ENCODE measurements around the gene WASHC4.

The WASHC4 gene

GRCh38 chr12:105077435-105077834, 30.1 kb upstream of the WASHC4 start:
- no peaks in the 10 kb centered on the region for H3K9me3 ChIP-seq
- H3K27ac ChIP-seq: peak overlapping the region; percentile 16 to 20
- no peak overlapping the region for H3K4me3 ChIP-seq
- H3K4me1 ChIP-seq: peaks cover 0 to 25% (median 6%) of the 10 kb centered on the region in 4 donors
- H3K27me3 ChIP-seq: no peaks in the 10 kb centered on the region
- peaks cover 0 to 13% (median 0%) of the 10 kb centered on the region in 3 donors for H3K36me3 ChIP-seq
- TF ChIP-seq, protein P1, sequence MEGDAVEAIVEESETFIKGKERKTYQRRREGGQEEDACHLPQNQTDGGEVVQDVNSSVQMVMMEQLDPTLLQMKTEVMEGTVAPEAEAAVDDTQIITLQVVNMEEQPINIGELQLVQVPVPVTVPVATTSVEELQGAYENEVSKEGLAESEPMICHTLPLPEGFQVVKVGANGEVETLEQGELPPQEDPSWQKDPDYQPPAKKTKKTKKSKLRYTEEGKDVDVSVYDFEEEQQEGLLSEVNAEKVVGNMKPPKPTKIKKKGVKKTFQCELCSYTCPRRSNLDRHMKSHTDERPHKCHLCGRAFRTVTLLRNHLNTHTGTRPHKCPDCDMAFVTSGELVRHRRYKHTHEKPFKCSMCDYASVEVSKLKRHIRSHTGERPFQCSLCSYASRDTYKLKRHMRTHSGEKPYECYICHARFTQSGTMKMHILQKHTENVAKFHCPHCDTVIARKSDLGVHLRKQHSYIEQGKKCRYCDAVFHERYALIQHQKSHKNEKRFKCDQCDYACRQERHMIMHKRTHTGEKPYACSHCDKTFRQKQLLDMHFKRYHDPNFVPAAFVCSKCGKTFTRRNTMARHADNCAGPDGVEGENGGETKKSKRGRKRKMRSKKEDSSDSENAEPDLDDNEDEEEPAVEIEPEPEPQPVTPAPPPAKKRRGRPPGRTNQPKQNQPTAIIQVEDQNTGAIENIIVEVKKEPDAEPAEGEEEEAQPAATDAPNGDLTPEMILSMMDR (IDR thresholded peaks at IDR 0.05): no peak
- peak in 1 of 2 donors; percentile 28 for DNase-seq
- intact Hi-C loops (cut with DNase I; ENCODE audit: low total_unique reads): no loop called here

GRCh38 chr12:105078712-105079570, 28.6 kb upstream of the WASHC4 start:
- intact Hi-C loops (cut with DNase I; ENCODE audit: low total_unique reads): no loop called here
- Histone ChIP-seq H3K9me3 (no peaks in the 10 kb centered on the region), H3K4me1 (peaks cover 0 to 33% (median 15%) of the 10 kb centered on the region in 4 donors), H3K36me3 (peaks cover 0 to 1% (median 0%) of the 10 kb centered on the region in 3 donors), H3K27ac (no peak overlapping the region), H3K27me3 (no peaks in the 10 kb centered on the region), H3K4me3 (no peak overlapping the region)
- no peak for DNase-seq
- TF ChIP-seq, protein P1 (IDR thresholded peaks at IDR 0.05): no peak

- H3K27ac ChIP-seq: peak overlapping the region; percentile 65 to 76
- TF ChIP-seq, protein P1 (IDR thresholded peaks at IDR 0.05): no peak
- intact Hi-C loops (cut with DNase I; ENCODE audit: low total_unique reads): no loop called here
- H3K27me3 ChIP-seq: no peaks in the 10 kb centered on the region
- no peak for DNase-seq
- peak overlapping the region; percentile 60 to 84 for H3K4me3 ChIP-seq
- no peaks in the 10 kb centered on the region for H3K36me3 ChIP-seq
- peaks cover 0 to 22% (median 8%) of the 10 kb centered on the region in 4 donors for H3K4me1 ChIP-seq
- no peaks in the 10 kb centered on the region for H3K9me3 ChIP-seq
Measured at GRCh38 chr12:105083031-105083430, 24.5 kb upstream of the WASHC4 start.

GRCh38 chr12:105083551-105084105, 23.9 kb upstream of the WASHC4 start:
- TF ChIP-seq, protein P1 (IDR thresholded peaks at IDR 0.05): peak; percentile 29 to 35
- Histone ChIP-seq H3K36me3 (no peaks in the 10 kb centered on the region), H3K27ac (peak overlapping the region; percentile 65 to 76), H3K9me3 (no peaks in the 10 kb centered on the region), H3K4me1 (peaks cover 0 to 21% (median 7%) of the 10 kb centered on the region in 4 donors), H3K4me3 (peak overlapping the region; percentile 60 to 84), H3K27me3 (no peaks in the 10 kb centered on the region)
- intact Hi-C loops (cut with DNase I; ENCODE audit: low total_unique reads): no loop called here
- DNase-seq: peak; percentile 81 to 90

DNA sequence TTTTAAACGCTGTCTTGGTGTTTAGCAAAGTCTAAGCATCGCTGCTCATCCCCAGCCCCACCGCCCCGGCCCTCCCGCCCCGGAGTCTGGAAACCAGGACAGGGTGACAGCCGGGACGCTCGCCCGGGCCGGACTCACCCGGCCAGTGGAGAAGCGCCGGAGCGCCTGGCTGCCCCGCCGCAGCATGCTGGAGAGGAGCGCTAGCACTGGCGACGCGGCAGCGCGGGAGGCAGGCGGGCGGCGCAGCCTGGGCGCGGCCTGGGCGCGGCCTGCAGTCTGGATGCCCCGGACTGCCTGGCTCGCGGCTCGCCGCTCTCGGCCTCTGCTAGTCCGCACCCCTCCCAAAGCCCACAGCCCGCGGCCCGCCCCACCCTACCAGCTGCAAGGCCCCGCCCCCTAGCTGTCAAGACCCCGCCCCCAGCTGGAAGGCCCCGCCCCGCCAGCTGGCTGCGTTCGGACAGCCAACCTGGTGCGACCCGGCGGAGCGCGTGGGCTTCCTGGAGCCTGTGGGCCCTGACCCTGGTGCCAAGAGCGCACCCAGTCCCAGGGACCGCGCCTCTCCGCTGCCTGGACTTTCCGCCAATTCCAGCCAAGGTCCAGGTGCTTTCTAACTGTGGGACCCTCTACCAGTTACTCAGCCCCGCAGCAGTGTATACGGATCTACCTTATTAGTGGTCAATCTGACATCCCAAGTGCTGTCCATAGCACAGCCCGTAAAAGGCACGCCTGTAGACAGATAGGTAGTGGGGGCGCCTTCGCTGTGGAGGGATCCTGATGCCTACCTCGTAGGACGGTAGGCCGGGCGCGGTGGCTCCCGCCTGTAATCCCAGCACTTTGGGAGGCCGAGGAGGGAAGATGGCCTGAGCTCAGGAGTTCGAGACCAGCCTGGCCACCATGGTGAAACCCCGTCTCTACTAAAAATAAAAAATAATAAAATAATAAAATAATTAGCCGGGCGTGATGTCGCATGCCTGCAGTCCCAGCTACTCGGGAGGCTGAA, 23.0 kb upstream of the WASHC4 start, which contains the start of gene ALDH1L2:
TSS of gene ALDH1L2 (minus strand) at position 208 of the 1,000 bp plus-strand sequence. CDS start at position 186, 22 bp downstream.
- Histone ChIP-seq H3K4me3 (peak within 1 kb of the TSS; percentile 60 to 84), H3K9me3 (no peaks in the 10 kb centered on the region), H3K36me3 (no peaks in the 10 kb centered on the region), H3K27me3 (no peaks in the 10 kb centered on the region), H3K4me1 (peaks cover 0 to 21% (median 7%) of the 10 kb centered on the region in 4 donors), H3K27ac (peak within 1 kb of the TSS; percentile 65 to 76)
- intact Hi-C loops (cut with DNase I; ENCODE audit: low total_unique reads): no loop called here
- TF ChIP-seq, protein P1 (IDR thresholded peaks at IDR 0.05): no peak
- DNase-seq: peak; percentile 79 to 93

All from tibial artery (tissue), 4 donors.